ENCODE results near the gene NRAP. TPM values are rescaled to one million over a fixed set of nuclear protein-coding genes. Genes with fewer than 3 reads are reported as not detected.

NRAP gene
- total RNA-seq, 1 donor from 2014 or later = not detected

- H3K4me1 Mint-ChIP-seq = peaks cover 41% of the 10 kb centered on the region
- H3K27me3 Mint-ChIP-seq (ENCODE audit: low read depth) = no peaks in the 10 kb centered on the region
- H3K36me3 Mint-ChIP-seq (ENCODE audit: low read depth) = no peaks in the 10 kb centered on the region
- no peak for TF ChIP-seq CTCF (conservative IDR thresholded peaks at IDR 0.05)
- no peak overlapping the region for H3K4me3 Mint-ChIP-seq
- H3K27ac Mint-ChIP-seq (ENCODE audit: unreplicated experiment) = no peak overlapping the region
- DNase-seq (ENCODE audit: low read depth, low spot score) = no peak
- H3K9me3 Mint-ChIP-seq = no peaks in the 10 kb centered on the region
Measured at GRCh38 chr10:113709221-113709838, 45.5 kb upstream of the NRAP start.

- TF ChIP-seq CTCF (conservative IDR thresholded peaks at IDR 0.05) = no peak
- DNase-seq (ENCODE audit: low read depth, low spot score) = no peak
- no peaks in the 10 kb centered on the region for H3K9me3 Mint-ChIP-seq
- peak overlapping the region; percentile 63 for H3K27ac Mint-ChIP-seq (ENCODE audit: unreplicated experiment)
- H3K27me3 Mint-ChIP-seq (ENCODE audit: low read depth) = no peaks in the 10 kb centered on the region
- H3K4me3 Mint-ChIP-seq = no peak overlapping the region
- no peaks in the 10 kb centered on the region for H3K36me3 Mint-ChIP-seq (ENCODE audit: low read depth)
- H3K4me1 Mint-ChIP-seq = peaks cover 41% of the 10 kb centered on the region
Measured at GRCh38 chr10:113708640-113709039, 44.8 kb upstream of the NRAP start.

- DNase-seq (ENCODE audit: low read depth, low spot score) = no peak
- no peak overlapping the region for H3K4me3 Mint-ChIP-seq
- H3K9me3 Mint-ChIP-seq = no peaks in the 10 kb centered on the region
- no peaks in the 10 kb centered on the region for H3K27me3 Mint-ChIP-seq (ENCODE audit: low read depth)
- no peaks in the 10 kb centered on the region for H3K36me3 Mint-ChIP-seq (ENCODE audit: low read depth)
- TF ChIP-seq CTCF (conservative IDR thresholded peaks at IDR 0.05) = no peak
- H3K4me1 Mint-ChIP-seq = peaks cover 33% of the 10 kb centered on the region
- no peak overlapping the region for H3K27ac Mint-ChIP-seq (ENCODE audit: unreplicated experiment)
Measured at GRCh38 chr10:113706623-113707022, 42.8 kb upstream of the NRAP start.

- H3K4me3 Mint-ChIP-seq = no peak overlapping the region
- no peaks in the 10 kb centered on the region for H3K9me3 Mint-ChIP-seq
- no peaks in the 10 kb centered on the region for H3K36me3 Mint-ChIP-seq (ENCODE audit: low read depth)
- no peak overlapping the region for H3K27ac Mint-ChIP-seq (ENCODE audit: unreplicated experiment)
- DNase-seq (ENCODE audit: low read depth, low spot score) = no peak
- H3K27me3 Mint-ChIP-seq (ENCODE audit: low read depth) = no peaks in the 10 kb centered on the region
- H3K4me1 Mint-ChIP-seq = peaks cover 20% of the 10 kb centered on the region
- TF ChIP-seq CTCF (conservative IDR thresholded peaks at IDR 0.05) = no peak
Measured at GRCh38 chr10:113705344-113705652, 41.5 kb upstream of the NRAP start.

GRCh38 chr10:113704637-113705343, 40.9 kb upstream of the NRAP start:
- Mint-ChIP-seq H3K36me3 (ENCODE audit: low read depth) (no peaks in the 10 kb centered on the region), H3K9me3 (no peaks in the 10 kb centered on the region), H3K27me3 (ENCODE audit: low read depth) (no peaks in the 10 kb centered on the region), H3K27ac (ENCODE audit: unreplicated experiment) (no peak overlapping the region), H3K4me3 (no peak overlapping the region), H3K4me1 (peaks cover 15% of the 10 kb centered on the region)
- DNase-seq (ENCODE audit: low read depth, low spot score) = peak; percentile 45
- peak; percentile 81 for TF ChIP-seq CTCF (conservative IDR thresholded peaks at IDR 0.05)

All from neural crest cell (in vitro differentiated cells).